NCI-H2029 treated with DMSO at 0.1 percent for 48 hours (cell line): ENCODE data around the gene SSH3.
A peak's percentile ranks its signal among the peaks of the same experiment; 100 is the strongest.

Experiments used
- DNase-seq: peaks from one replicate; lab custom pipeline; 2025; lab: John Stamatoyannopoulos, UW

Gene SSH3

DNA sequence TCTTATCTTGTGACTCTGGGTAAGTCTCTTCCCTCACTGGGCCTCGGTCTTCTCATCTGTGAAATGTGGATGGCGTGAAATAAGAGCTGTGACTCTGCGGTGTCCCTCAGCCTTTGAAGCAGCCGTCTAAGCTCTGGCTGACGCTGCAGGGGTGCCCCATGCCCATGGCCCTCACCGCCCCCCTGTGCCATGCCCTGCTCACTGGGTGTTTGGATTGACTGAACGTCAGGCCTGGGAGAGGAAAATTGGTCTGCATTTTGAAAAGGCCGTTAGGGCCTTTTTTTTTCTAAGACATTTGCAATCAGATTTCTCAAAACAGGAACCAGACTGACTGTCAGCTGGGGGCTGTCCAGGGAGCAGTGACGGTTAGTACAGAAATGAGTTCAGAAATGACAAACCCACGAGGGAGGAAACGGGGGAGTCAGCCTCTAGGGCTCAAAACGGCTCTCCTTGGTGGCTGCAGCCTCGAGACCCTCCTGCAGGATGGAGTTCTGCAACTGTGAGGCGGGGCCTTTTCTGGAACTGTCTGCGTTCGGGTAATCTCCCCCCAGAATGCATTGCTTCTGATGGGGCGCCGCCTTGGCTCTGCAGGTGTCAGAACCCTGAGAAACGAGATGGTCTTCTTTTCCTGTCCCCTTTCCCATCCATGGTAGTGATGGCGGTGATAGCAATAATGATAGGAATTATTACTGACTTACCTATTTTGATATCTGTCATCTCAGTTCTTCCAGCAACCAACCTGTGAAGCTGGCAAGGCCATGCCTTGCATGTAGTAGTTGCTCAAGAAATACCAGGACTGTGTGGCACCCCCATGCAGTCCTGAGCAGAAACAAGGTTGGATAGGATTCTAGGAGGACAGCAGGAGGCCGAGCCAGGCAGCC lies 35.0 kb upstream of the SSH3 start:
- no peak for DNase-seq

- DNase-seq: no peak
Measured at GRCh38 chr11:67268962-67269268, 34.4 kb upstream of the SSH3 start.

DNA sequence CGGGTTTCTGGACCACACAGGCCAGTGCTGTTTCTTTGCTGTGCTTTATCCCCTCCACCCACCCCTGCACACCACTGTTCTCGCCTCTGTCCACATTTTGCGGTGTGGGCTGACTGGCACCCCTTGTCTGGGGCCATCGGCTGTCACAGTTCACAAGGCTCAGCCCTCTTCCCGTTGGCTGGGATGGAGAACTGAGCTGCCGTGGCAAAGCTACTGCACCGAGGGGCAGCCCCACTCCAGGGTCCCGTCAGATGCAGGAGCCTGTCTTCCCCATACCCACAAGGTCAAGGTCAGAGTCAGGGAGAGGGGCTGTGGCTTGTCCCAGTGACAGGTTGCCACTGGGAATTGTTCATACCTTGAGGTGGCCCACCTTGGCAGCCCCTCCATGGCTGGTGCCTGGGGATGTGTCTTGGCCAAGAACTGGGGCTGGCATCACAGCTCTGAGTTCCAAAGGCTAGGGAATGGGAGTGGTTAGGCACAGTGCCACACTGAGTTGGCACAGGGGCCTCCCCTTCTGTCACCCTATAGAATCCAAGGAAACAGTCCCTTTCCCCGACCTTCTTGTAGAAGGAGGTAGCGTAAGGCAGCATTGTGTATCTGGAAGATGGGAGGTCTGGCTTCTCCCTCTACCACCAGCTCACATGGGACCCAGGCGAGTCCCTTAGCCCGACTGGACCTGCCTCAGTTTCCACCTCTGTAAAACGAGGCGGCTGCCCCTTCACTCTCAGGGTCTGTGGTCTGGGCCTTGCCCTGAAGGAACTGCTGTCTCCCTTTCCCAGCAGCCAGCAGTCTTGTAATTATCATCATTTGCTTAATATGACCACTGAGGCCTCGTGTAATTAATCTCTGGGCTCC lies 33.7 kb upstream of the SSH3 start:
- DNase-seq: no peak

DNA sequence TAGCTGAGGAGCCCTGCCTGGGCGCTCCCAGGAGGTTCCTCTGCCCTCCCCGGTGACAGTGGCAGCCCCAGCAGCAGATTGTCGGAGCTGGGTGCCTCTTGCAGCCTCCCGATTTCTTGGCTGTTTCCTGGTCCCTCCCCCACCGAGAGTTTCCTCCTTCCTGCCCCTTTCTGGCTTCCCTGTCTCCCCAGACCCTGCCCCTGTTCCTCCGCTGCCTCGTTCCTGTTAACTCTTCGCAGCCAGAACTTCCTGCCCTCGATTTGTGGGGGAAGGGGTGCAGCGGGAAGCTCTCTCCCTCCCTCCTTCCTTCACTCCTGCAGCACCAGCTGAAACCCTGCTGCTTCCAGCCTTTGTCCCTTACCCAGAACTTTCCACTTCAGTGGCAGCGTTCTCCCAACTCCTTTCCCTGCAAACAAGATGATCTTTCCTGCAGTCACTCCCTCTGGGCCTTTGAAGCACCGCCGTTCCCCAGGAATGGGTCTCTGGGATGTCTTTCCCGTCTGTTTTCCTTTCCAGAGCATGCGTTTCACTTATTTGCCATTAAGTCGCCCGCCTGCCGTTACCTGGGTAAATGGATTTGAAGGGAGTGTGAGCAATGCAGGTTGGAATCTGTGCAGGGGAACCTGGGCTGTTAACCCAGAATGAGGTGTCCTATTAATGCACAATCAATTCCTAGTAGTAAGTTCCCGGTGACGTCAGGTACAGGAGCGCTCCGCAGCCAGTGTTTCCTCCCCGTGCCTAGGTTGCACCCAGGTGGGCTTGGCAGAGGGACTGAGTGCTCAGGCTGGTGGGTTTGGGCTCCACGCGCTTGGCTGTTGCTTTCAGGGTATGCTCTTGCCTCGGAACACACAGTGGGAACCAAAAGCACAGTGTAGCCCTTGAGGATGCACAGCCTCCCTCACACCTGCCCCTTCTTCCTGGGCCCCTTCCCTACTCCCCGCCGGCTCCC lies 32.8 kb upstream of the SSH3 start:
- DNase-seq: no peak

- no peak for DNase-seq
Measured at GRCh38 chr11:67271205-67271540, 32.2 kb upstream of the SSH3 start.

DNA sequence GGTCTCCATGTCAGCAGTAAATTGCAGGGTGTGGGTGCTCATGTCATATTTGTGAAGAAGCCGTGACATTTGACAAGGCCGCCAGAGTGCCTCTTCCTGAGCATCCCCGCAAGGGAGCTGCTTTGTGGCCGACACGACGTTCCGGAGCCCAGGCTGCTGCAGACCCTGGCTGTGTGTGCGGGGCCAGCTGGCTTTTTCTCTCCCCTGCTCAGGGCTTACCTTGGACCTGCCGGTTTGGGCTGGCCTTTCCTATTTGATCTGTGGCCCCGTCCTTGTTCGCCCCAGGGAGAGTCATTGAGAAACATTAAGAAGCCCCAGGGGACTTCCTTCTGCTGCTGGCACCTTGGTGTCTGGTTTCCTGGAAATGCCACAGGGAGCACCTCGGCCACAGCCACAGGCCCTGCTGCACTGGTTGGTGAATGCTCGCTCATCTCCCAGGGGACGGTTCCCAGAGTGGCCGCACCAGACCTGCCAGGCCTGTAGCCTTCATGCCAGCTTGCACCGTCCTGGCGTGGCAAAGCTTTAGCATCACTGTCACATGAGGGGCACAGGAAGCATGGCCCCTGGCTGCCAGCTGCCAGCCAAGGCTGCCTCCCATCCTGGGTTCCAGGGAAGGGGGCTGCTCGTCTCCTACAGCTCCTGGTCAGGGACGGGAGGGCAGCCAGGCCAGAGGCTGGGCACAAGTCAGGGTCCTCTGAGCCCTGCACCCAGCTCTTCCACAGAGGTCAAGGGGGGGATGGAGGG lies 31.6 kb upstream of the SSH3 start:
- no peak for DNase-seq

GRCh38 chr11:67272327-67273259 lies 30.7 kb upstream of the SSH3 start:
- no peak for DNase-seq

GRCh38 chr11:67273260-67273990 lies 29.9 kb upstream of the SSH3 start:
- DNase-seq: no peak

GRCh38 chr11:67274768-67275605 lies 28.3 kb upstream of the SSH3 start:
- no peak for DNase-seq

- no peak for DNase-seq
Measured at GRCh38 chr11:67275606-67276409, 27.5 kb upstream of the SSH3 start.

- DNase-seq: no peak
Measured at GRCh38 chr11:67276781-67277230, 26.5 kb upstream of the SSH3 start.

- DNase-seq: peak; percentile 52
Measured at GRCh38 chr11:67277231-67277961, 25.9 kb upstream of the SSH3 start.

GRCh38 chr11:67278135-67278938 lies 25.0 kb upstream of the SSH3 start:
- DNase-seq: no peak

GRCh38 chr11:67278939-67279588 lies 24.3 kb upstream of the SSH3 start:
- no peak for DNase-seq

GRCh38 chr11:67279589-67280340 lies 23.6 kb upstream of the SSH3 start:
- no peak for DNase-seq
